Uterus (tissue), 4 donors: ENCODE data around the gene ARMH3. TPM values are rescaled to one million over a fixed set of nuclear protein-coding genes. Genes with fewer than 3 reads are reported as not detected.
"Not testable (repeated sequence)": the region's sequence is repeated elsewhere in the genome, so short reads cannot be mapped to it uniquely, and the experiment has no call there.

Experiments used
- DNase-seq, 2 donors: peaks; one replicate each; pipeline ENCODE4 v3.0.0-alpha.2; 2019 to 2020
- H3K27ac ChIP-seq, 2 donors: fragments of 200-600 bp; sonication (generic); 1 replicate in 1 of 2; 2 replicates in 1 of 2; pipeline ENCODE4 v1.5.1; 2016 to 2018
- H3K27me3 ChIP-seq, 2 donors: fragments of 200-600 bp; sonication (generic); one replicate each; pipeline ENCODE4 v1.5.1; 2018 to 2019; ENCODE audit warnings: control low read depth in 1 of 2
- H3K36me3 ChIP-seq, 2 donors: fragments of 200-600 bp; sonication (generic); one replicate each; pipeline ENCODE4 v1.5.1; 2019; ENCODE audit warnings: control low read depth in 1 of 2
- H3K4me1 ChIP-seq, 2 donors: fragments of 200-600 bp; sonication (generic); one replicate each; pipeline ENCODE4 v1.5.1; 2018 to 2019; ENCODE audit warnings: control low read depth in 1 of 2
- H3K4me3 ChIP-seq, 2 donors: fragments of 200-600 bp; sonication (generic); 1 replicate in 1 of 2; 2 replicates in 1 of 2; pipeline ENCODE4 v1.5.1; 2018 to 2019; ENCODE audit warnings: mild to moderate bottlenecking in 1 of 2
- H3K9me3 ChIP-seq, 2 donors: fragments of 200-600 bp; sonication (generic); one replicate each; pipeline ENCODE4 v1.5.1; 2019; ENCODE audit warnings: control low read depth in 1 of 2
- POLR2A ChIP-seq, 2 donors: fragments of 450-650 bp; IDR thresholded peaks; one replicate each; pipeline ENCODE4 v1.6.1; 2016; ENCODE audit warnings: antibody characterized with exemption in 2 of 2, mild to moderate bottlenecking in 1 of 2, moderate library complexity in 1 of 2
- intact Hi-C: fragments of 100-400 bp; cut with DNase I; formaldehyde crosslinking; loops from one replicate; pipeline ENCODE4 v1.15.1; 2023; ENCODE audit warnings: low total_unique reads
- total RNA-seq, 4 donors: library from RNA; depleted of rRNA in 3 of 4; stranded (reverse); fragments of >200 nt in 3 of 4; gene quantifications; one replicate each; pipeline versions ENCODE4 v1.1.0 to v1.2.4, GENCODE V29; 2014 to 2023
- TF ChIP-seq, protein P1 (sequence below), 4 experiments: fragments of 200-600 bp in 2 of 4; fragments of 450-650 bp in 2 of 4; sonication (generic) in 2 of 4; IDR thresholded peaks; one replicate each; pipeline ENCODE4 v1.5.1; 2016 to 2019; ENCODE audit warnings: antibody characterized with exemption in 4 of 4, mild to moderate bottlenecking in 2 of 4, moderate library complexity in 1 of 4
- donor health status: DM: yes; HTN: yes; CAD: no.

ARMH3 gene
- total RNA-seq, 4 donors from 2014 or later, result 10.6 to 29.8 (median 20.9) TPM

DNA sequence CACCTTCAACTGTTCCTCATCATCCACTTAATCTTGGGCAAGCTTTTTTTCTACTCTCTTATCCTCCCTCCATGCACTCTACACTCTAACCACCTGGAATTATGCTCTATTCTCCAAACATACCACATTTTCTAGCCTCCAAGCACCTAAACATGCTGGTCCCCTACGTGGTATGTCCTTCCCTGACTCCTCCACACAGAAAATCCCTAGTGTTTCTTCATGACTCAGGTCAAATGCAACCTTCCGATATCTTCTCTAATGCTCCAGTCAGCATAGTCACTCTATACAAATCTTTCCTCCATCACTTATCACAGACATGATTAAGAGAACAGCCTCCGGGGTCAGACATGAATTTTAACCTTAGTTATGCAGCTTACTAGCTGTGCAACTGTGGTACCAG is 68.8 kb downstream of the ARMH3 start:
- H3K4me3 ChIP-seq, result no peak overlapping the region
- no peak for TF ChIP-seq POLR2A (IDR thresholded peaks at IDR 0.05)
- TF ChIP-seq, protein P1, sequence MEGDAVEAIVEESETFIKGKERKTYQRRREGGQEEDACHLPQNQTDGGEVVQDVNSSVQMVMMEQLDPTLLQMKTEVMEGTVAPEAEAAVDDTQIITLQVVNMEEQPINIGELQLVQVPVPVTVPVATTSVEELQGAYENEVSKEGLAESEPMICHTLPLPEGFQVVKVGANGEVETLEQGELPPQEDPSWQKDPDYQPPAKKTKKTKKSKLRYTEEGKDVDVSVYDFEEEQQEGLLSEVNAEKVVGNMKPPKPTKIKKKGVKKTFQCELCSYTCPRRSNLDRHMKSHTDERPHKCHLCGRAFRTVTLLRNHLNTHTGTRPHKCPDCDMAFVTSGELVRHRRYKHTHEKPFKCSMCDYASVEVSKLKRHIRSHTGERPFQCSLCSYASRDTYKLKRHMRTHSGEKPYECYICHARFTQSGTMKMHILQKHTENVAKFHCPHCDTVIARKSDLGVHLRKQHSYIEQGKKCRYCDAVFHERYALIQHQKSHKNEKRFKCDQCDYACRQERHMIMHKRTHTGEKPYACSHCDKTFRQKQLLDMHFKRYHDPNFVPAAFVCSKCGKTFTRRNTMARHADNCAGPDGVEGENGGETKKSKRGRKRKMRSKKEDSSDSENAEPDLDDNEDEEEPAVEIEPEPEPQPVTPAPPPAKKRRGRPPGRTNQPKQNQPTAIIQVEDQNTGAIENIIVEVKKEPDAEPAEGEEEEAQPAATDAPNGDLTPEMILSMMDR (IDR thresholded peaks at IDR 0.05), result no peak
- no peaks in the 10 kb centered on the region for H3K27me3 ChIP-seq
- intact Hi-C loops, result no loop called here
- no peaks in the 10 kb centered on the region for H3K9me3 ChIP-seq
- H3K36me3 ChIP-seq, result no peaks in the 10 kb centered on the region
- no peaks in the 10 kb centered on the region for H3K4me1 ChIP-seq
- no peak overlapping the region for H3K27ac ChIP-seq
- DNase-seq, result no peak

DNA sequence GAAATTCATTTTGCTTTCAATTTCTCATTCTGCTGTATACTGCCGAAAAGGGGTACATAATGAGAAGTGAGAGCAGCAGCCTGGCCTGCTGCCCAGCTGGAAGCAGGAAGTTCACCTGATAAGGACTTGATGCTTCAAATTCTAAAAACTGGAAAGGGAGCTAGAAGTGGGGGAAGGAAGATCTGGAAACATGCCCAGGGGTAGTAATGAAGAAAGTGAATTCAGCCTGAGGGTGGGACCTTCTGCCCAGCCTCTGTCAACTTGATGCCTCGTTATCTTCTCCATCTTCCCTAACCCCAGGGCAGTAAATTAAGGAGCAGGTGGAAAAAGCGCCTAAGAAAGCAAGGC is 69.4 kb downstream of the ARMH3 start:
- Histone ChIP-seq H3K4me3 (no peak overlapping the region), H3K36me3 (no peaks in the 10 kb centered on the region), H3K27ac (no peak overlapping the region), H3K4me1 (no peaks in the 10 kb centered on the region), H3K9me3 (no peaks in the 10 kb centered on the region), H3K27me3 (no peaks in the 10 kb centered on the region)
- TF ChIP-seq, protein P1 (IDR thresholded peaks at IDR 0.05), result no peak
- no peak for TF ChIP-seq POLR2A (IDR thresholded peaks at IDR 0.05)
- intact Hi-C loops, result no loop called here
- no peak for DNase-seq

DNA sequence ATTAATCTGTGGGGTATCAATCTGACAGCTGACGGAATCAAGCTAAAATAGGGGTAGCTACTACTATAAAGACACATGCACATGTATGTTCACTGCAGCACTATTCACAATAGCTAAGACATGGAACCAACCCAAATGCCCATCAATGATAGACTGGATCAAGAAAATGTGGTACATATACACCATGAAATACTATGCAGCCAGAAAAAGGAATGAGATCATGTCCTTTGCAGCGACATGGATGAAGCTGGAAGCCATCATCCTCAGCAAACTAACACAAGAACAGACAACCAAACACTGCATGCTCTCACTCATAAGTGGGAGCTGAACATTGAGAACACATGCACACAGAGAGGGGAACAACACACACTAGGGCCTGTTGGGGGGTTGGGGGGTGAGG is 75.3 kb downstream of the ARMH3 start:
- H3K36me3 ChIP-seq, intact Hi-C loops, H3K27ac ChIP-seq, H3K27me3 ChIP-seq, DNase-seq, H3K4me1 ChIP-seq, H3K9me3 ChIP-seq, H3K4me3 ChIP-seq: not testable (repeated sequence)

DNA sequence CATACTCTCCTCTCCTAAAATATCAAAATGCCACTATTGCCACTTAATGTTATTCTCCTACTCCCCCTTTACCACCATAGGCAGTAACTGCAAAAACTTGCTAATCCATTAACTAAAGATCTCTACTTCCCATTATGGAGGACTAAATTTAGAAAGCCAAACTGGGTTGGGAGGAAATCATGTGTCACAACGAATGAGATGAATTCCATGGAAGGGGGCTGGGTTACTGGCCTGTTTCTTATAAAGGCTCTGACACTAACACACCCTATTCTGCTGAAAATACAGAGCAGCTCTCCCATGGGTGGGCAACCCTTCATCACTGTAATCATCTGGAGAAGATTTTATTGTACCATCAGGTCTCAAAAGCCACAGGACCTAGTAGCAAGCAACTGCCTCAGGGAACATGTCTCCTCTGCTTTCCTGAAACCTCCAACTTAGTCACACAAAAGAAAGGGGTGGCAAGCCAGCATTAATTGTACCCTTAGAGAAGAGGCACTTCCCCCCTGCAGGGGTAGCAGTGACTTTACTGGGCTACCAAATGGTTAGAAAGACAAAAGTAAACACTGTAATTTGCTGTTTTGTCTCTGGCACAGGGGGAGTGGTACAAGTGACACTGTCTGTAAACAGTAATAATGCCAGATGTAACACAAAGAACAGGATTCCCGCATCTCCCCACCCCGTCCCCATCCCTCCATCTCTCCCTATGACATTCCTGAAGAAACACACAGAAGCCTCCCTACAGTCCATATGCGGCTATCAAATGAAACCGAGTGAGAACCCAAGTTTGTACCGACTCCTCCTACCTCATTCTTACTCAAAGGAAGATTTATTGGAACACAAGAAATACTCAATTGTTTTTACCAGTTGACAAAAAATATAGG is 81.6 kb downstream of the ARMH3 start:
- Histone ChIP-seq H3K36me3 (no peaks in the 10 kb centered on the region), H3K4me3 (no peak overlapping the region), H3K4me1 (no peaks in the 10 kb centered on the region), H3K27ac (no peak overlapping the region), H3K9me3 (no peaks in the 10 kb centered on the region), H3K27me3 (no peaks in the 10 kb centered on the region)
- no peak for TF ChIP-seq POLR2A (IDR thresholded peaks at IDR 0.05)
- TF ChIP-seq, protein P1 (IDR thresholded peaks at IDR 0.05), result no peak
- no peak for DNase-seq
- intact Hi-C loops, result no loop called here

DNA sequence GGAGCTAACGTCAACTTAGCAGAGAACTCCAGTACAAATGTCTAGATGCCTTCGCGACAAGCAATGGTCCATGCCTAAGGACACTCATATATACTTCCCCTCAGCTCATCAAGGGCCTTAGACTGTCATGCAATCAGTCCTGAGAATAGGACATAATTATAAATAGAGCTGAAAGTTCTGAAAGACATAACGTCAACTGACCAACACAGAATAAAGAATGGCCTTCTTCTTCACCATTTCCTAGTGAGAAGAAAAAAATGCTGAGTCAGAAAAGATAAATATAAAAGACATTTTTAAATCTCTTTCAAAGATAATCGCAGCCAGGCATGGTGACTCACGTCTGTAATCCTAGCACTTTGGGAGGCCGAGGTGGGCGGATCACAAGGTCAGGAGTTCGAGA is 83.2 kb downstream of the ARMH3 start:
- no peaks in the 10 kb centered on the region for H3K9me3 ChIP-seq
- no peaks in the 10 kb centered on the region for H3K4me1 ChIP-seq
- no peaks in the 10 kb centered on the region for H3K36me3 ChIP-seq
- intact Hi-C loops, result no loop called here
- no peak for TF ChIP-seq POLR2A (IDR thresholded peaks at IDR 0.05)
- TF ChIP-seq, protein P1 (IDR thresholded peaks at IDR 0.05), result no peak
- no peak overlapping the region for H3K4me3 ChIP-seq
- no peaks in the 10 kb centered on the region for H3K27me3 ChIP-seq
- DNase-seq, result no peak
- no peak overlapping the region for H3K27ac ChIP-seq
